Camera-type eye (tissue), 1 donor: Measurements from ENCODE around the gene TGM1. TPM values are rescaled to one million over a fixed set of nuclear protein-coding genes. Genes with fewer than 3 reads are reported as not detected.

Experiments
- total RNA-seq: library from RNA; depleted of rRNA; stranded (reverse); fragments of >200 nt; gene quantifications from one replicate; pipeline ENCODE4 v1.2.3, GENCODE V29; 2014

The TGM1 gene
- total RNA-seq, result 6.2 TPM

GRCh38 chr14:24262821-24263733, at the start of gene TGM1:
TGM1 (minus strand) TSS chr14:24263177; CDS start chr14:24262352, 825 bp downstream.

GRCh38 chr14:24310646-24311604, 47.9 kb upstream of the TGM1 start, which contains the start of gene LTB4R:
LTB4R (plus strand) TSS chr14:24311502; CDS start chr14:24315652, 4,150 bp downstream.

GRCh38 chr14:24309538-24310264, 46.7 kb upstream of the TGM1 start, which contains the start of gene LTB4R2:
LTB4R2 (plus strand) TSS chr14:24310140; CDS start chr14:24310665, 525 bp downstream.

GRCh38 chr14:24307575-24308341, 44.8 kb upstream of the TGM1 start, which contains the start of gene CIDEB:
CIDEB (minus strand) TSS chr14:24307977; CDS start chr14:24307858, 119 bp downstream.

GRCh38 chr14:24299255-24300191, 36.5 kb upstream of the TGM1 start, which contains the start of the genes DHRS1 and NOP9:
DHRS1 (minus strand) TSS chr14:24299780; CDS start chr14:24299106, 674 bp downstream.
NOP9 (plus strand) TSS chr14:24299850; CDS start chr14:24299955, 105 bp downstream.

GRCh38 chr14:24271134-24271833, 8.3 kb upstream of the TGM1 start, which contains the start of gene RABGGTA:
RABGGTA (minus strand) TSS chr14:24271597; CDS start chr14:24271115, 482 bp downstream.

GRCh38 chr14:24232645-24233537, 30.1 kb downstream of the TGM1 start, which contains the start of gene GMPR2:
GMPR2 (plus strand) TSS chr14:24232929; CDS start chr14:24233254, 325 bp downstream.

GRCh38 chr14:24232121-24232644, 30.8 kb downstream of the TGM1 start, which contains the start of gene NEDD8:
NEDD8 (minus strand) TSS chr14:24232367; CDS start chr14:24232267, 100 bp downstream.

GRCh38 chr14:24215495-24216344, 47.3 kb downstream of the TGM1 start, which contains the start of gene MDP1:
MDP1 (minus strand) TSS chr14:24216066; CDS start chr14:24215955, 111 bp downstream.

GRCh38 chr14:24212924-24213865, 49.8 kb downstream of the TGM1 start, which contains the start of gene CHMP4A:
CHMP4A (minus strand) TSS chr14:24213488; CDS start chr14:24213439, 49 bp downstream.

Other genes starting within 250 kb of the TGM1 start
- 7.8 TPM for gene CARMIL3, start 211.2 kb downstream of the TGM1 start, total RNA-seq
- 5.9 TPM for gene CPNE6, start 191.6 kb downstream of the TGM1 start, total RNA-seq
- gene PCK2, start 168.9 kb downstream of the TGM1 start, total RNA-seq, result 11.2 TPM
- 67.2 TPM for gene DCAF11, start 148.4 kb downstream of the TGM1 start, total RNA-seq
- 394 TPM for gene NRL, start 148.2 kb downstream of the TGM1 start, total RNA-seq
- 11.4 TPM for gene FITM1, start 132.5 kb downstream of the TGM1 start, total RNA-seq
- gene PSME1, start 127.0 kb downstream of the TGM1 start, total RNA-seq, result 58.5 TPM
- gene EMC9, start 121.6 kb downstream of the TGM1 start, total RNA-seq, result 15.1 TPM
- gene PSME2, start 116.6 kb downstream of the TGM1 start, total RNA-seq, result 28.6 TPM
- gene RNF31, start 115.7 kb downstream of the TGM1 start, total RNA-seq, result 72.5 TPM
- 35.1 TPM for gene IRF9, start 101.9 kb downstream of the TGM1 start, total RNA-seq
- gene REC8, start 91.1 kb downstream of the TGM1 start, total RNA-seq, result 22.4 TPM
- gene IPO4, start 74.4 kb downstream of the TGM1 start, total RNA-seq, result 19.1 TPM
- 58.9 TPM for gene TM9SF1, start 67.7 kb downstream of the TGM1 start, total RNA-seq
- not detected for gene TSSK4, start 57.5 kb downstream of the TGM1 start, total RNA-seq
- 53.5 TPM for gene CHMP4A, start 49.7 kb downstream of the TGM1 start, total RNA-seq
- gene MDP1, start 47.1 kb downstream of the TGM1 start, total RNA-seq, result 20.5 TPM
- 61.8 TPM for gene NEDD8, start 30.8 kb downstream of the TGM1 start, total RNA-seq
- 62.6 TPM for gene GMPR2, start 30.2 kb downstream of the TGM1 start, total RNA-seq
- 44.8 TPM for gene TINF2, start 20.6 kb downstream of the TGM1 start, total RNA-seq
- gene RABGGTA, start 8.4 kb upstream of the TGM1 start, total RNA-seq, result 26.6 TPM
- gene DHRS1, start 36.6 kb upstream of the TGM1 start, total RNA-seq, result 19.4 TPM
- gene NOP9, start 36.7 kb upstream of the TGM1 start, total RNA-seq, result 21.8 TPM
- gene CIDEB, start 44.8 kb upstream of the TGM1 start, total RNA-seq, result 17.5 TPM
- gene LTB4R2, start 47.0 kb upstream of the TGM1 start, total RNA-seq, result 6.9 TPM
- gene LTB4R, start 48.3 kb upstream of the TGM1 start, total RNA-seq, result 2.7 TPM
- 13.0 TPM for gene ADCY4, start 71.9 kb upstream of the TGM1 start, total RNA-seq
- 4.4 TPM for gene RIPK3, start 76.8 kb upstream of the TGM1 start, total RNA-seq
- gene NFATC4, start 105.0 kb upstream of the TGM1 start, total RNA-seq, result 67.8 TPM
- 47.5 TPM for gene NYNRIN, start 135.8 kb upstream of the TGM1 start, total RNA-seq
- gene CBLN3, start 166.5 kb upstream of the TGM1 start, total RNA-seq, result 2.0 TPM
- 58.6 TPM for gene KHNYN, start 166.8 kb upstream of the TGM1 start, total RNA-seq
- 32.4 TPM for gene SDR39U1, start 179.6 kb upstream of the TGM1 start, total RNA-seq
- gene CMA1, start 245.1 kb upstream of the TGM1 start, total RNA-seq, result not detected